CD1c-positive myeloid dendritic cell (primary cell): Measurements from ENCODE around the gene RGS3.
"Not testable (repeated sequence)": the region's sequence is repeated elsewhere in the genome, so short reads cannot be mapped to it uniquely, and the experiment has no call there.

Source experiments
- DNase-seq: peaks from one replicate; pipeline ENCODE4 v3.0.0-alpha.2; 2016; ENCODE audit errors: extremely low spot score

RGS3 gene

DNA sequence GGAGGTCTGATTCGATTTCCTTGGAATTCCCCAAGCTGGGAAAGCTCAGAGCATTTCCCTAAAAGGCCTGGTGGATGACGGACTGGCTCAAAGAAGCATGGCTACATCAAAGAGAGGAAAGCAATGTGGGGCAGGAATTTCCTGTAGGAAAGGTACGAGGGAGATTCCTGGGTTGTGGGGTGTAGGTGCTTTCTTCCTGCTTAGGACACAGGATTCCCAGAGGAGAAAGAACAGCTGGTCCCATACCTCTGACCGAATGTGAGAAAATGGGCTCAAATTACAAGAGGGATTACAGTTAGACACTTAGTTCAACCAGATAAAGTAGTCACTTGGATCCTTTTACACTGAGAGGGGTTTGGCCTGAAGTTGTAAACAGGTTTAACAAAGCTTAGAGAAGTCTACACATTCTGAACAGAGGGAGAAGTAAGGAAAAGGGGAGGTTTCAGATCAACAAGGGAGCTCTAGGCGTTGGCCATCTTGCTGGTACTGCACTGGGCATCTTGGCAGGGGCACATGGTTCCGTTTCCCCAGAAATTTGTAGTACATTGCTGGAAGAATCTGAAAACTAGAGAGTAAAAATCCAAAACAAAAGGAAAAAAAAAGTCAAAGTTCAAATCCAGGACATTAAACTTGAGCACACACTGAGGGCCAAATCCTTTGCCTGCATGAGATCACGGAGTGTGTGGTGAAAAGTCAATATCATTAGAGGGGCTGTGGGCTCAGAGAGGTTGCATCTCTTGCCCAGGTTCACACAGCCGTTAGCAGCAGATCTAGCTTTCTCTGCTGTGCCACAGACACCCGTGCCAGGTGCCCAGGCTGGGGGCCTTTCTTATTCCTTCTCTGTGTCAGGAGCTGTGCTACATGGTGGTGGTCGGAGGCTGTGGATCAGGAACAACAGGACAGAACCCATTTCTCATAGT, 171.3 kb downstream of the RGS3 start:
- DNase-seq: no peak

DNA sequence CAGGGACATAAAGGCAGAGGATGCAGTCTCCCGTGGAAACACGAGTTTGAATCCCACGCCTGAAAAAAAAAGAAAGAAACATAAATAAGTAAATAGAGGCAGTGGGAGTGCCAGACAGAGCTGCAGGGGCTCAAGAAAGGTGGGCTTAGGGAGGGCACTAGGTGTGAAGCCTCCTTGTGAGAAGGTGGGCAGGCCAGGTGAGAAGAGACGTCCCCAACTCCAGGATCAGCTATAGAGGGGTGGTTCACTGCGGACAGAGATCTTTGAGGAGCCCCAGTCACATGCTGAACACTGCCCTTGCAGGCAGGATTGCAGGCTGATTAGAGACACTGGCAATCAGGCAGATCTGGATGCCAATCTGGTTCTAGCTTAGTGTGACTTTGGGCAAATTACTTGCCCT, 172.1 kb downstream of the RGS3 start:
- DNase-seq: no peak

DNA sequence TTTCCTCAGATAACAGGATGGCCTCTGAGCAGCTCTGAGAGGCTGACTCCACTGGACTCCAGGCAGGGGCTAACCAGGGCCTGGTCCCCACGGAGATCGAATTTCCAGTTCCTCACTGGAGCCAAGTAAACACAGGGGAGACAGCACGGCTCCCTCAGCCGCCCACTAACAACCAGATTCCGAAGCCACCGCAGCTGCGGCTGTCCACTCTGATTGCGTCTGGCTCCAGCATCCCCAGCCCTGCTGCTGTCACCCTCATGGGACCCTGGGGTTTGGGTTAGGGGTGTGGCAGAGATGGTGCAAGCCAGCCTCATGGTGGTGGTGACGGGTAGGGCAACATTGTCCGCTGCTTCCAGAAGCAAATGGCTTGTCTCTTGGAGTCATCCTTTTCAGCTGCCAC, 172.6 kb downstream of the RGS3 start:
- no peak for DNase-seq

DNA sequence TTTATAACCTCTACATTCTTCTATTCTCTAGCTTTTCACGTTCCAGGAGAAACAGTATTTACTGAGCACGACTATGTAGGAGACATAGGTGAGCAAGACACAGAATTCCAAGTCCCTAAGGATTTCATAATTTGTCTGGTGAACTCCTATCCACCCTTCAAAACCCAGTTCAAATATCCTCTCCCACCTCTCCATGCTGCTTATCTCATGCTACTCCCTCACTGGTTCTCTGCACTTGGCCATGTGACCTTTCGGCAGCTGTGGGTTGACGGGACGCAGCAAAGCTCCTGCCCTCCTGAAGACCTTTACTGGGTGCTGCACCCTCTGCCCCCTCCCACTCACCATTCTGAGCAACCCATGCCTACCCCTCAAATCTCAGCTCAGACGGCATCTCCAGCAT, 173.2 kb downstream of the RGS3 start:
- no peak for DNase-seq

DNA sequence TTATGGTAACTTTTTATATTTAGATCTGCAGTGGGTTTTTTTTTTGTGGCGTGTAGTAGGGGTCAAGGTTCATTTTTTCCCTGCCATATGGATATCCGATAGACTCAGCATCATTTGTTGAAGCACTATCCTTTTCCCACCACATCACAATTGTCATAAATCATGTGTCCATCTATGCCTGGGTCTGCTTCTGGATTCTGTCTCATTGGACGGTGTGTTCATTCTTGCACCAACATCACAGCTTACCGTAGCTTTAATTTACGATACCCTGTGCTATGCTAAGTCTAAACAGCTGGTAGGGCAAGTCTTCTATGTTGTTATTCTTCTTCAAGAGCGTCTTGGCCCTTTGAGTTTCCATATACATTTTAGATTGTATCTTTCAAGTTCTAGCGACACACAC, 175.0 kb downstream of the RGS3 start:
- no peak for DNase-seq

DNA sequence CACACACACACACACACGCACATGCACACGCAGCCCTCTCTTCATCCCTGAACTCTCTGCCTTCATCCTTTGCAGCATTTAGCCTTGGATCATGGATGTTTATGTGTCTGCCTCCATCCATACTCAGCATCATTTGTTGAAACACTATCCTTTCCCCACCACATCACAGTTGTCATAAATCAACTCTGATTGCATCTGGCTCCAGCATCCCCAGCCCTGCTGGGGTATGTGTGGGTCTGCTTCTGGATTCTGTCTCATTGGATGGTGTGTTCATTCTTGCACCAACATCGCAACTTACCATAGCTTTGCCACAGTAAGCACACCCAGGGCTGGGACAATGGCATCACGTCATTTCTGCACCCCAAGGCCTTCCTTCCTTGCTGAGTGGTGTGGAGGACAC, 175.4 kb downstream of the RGS3 start:
- DNase-seq: no peak

DNA sequence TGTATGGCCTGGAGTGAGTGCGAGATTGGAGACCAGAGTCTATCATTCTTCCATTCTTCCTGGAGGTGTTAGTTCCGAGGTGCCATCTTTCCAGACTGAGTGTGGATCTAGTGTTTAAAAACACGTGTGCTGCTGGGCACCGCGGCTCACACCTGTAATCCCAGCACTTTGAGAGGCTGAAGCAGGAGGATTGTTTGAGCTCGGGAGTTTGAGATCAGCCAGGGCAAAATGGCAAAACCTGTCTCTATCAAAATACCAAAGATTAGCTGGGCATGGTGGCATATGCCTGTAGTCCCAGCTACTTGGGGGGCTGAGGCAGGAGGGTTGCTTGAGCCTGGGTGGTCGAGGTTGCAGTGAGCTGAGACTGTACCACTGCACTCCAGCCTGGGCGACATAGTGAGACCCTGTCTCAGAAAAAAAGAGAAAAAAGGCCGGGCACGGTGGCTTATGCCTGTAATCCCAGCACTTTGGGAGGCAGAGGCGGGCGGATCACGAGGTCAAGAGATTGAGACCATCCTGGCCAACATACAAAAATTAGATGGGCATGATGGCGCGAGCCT, 176.0 kb downstream of the RGS3 start:
- DNase-seq: not testable (repeated sequence)

DNA sequence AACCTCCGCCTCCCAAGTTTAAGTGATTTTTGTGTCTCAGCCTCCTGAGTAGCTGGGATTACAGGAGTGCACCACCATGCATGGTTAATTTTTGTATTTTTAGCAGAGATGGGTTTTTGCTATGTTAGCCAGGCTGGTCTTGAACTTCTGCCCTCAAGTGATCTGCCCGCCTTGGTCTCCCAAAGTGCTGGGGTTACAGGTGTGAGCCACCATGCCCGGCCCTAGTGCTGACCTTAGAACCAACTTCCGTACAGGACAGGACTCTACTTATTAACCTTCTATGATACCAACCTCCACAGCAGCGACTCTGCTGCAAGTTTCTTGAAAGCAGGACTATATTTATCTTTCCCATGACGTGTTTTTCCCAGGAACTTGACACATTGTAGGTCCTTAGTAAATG, 176.9 kb downstream of the RGS3 start:
- no peak for DNase-seq

DNA sequence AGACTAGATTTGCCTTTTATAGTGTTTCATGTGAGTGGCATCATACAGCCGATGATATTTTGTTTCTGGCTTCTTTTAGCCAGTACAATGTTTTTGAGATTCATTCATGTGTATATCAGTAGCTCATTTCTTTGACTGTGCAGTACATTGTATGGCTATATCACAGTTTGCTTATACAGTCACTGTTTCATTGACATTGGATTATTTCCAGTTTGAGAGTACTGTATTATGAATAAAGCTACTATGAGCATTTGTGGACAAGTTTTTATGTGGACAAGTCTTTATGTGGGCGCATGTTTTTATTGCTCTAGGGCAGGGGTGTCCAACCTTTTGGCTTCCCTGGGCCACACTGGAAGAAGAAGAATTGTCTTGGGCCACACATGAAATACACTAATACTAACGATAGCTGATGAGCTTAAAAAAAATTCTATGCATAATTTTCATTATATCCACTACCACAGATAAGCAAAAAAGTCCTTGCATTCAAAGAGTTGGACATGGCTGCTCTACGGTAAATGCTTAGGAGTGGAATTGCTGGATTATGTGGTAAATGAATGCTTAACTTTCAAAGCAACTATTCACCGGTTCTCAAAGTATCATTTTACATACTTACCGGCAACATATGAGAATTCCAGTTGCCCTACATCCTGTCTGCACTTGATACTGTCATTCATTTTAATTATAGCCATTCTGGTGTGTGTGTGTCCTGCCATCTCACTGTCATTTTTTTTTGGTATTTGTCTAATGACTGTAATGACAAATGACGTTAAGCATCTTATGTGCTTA, 177.8 kb downstream of the RGS3 start:
- no peak for DNase-seq

DNA sequence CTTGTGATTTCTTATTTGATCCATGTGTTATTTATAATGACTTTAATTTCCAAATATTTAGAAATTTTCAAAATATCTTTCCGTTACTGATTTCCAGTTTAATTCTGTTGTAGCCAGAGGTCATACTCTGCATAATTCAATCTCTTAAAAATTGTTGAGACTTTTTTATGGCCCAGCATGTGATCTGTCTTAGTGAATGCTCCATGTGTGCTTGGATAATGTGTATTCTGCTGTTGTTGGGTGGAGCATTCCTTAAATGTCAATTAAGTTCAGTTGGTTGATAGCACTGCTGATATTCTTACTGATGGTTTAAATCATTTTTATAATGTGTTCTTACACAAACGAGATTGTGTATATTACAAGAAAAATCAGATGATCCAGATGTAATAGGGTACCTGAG, 180.8 kb downstream of the RGS3 start:
- DNase-seq: no peak

DNA sequence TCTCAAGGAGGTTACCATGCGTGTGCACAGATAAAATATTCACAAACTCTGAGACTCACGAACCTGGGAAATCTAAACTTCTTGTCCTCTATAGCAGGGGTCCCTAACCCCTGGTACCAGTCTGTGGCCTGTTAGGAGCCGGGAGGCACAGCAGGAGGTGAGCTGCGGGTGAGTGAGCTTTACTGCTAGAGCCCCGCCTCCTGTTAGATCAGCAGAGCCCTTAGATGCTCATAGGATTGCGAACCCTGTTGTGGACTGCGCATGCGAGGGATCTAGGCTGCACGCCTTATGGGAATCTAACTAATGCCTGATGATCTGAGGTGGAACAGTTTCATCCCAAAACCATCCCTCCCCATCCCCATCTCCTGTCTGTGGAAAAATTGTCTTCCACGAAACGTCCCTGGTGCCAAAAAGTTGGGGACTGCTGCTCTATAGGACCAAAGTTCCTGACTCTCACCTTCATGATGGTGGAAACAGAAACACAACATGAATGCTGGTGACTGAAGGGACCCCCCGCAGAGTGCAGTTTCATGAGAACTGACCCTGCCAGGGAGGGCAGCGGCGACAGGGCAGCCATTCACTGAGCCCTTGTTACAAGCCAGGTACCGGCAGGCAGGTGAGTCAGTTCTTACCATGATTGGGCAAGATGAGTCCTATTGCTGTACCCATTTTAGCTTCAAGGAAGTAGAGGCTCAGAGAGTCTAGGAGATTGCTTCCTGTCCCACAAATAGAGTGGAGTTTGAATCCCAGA, 181.9 kb downstream of the RGS3 start:
- no peak for DNase-seq

DNA sequence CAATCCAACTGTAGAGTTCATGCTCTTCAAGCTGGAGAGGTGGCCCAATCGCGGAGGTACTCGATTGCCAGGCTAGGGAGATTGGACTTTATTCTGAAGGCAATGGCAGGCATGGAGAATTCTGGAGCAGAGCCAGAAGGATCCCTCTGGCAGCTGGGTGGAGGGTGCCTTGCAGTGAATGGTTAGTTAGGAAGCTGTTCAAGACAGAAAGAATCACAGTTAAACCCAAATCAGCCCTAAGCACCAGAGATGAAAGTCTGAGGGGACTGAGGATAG, 182.4 kb downstream of the RGS3 start:
- no peak for DNase-seq

DNA sequence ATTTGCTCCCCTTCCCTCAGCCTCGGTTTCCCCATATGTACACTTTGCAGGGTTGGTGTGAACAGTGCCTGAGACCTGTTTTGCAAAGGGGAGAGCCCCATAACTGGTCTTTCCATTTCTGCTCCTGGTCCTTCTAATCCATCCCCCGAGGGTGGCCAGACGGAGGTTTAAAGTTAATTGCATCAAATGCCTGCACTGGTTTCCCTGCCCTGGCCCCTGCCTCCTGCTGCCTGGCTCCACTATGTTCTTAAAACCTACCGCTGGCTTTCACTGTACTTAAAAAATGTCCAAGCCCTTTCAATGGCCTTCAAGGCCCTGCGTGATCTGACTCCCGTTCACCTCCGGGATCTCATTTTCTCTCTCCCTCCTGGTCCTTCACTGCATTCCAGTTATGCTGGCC, 183.0 kb downstream of the RGS3 start:
- DNase-seq: no peak
